Measurements from ENCODE around the gene SPRYD4.

DNA sequence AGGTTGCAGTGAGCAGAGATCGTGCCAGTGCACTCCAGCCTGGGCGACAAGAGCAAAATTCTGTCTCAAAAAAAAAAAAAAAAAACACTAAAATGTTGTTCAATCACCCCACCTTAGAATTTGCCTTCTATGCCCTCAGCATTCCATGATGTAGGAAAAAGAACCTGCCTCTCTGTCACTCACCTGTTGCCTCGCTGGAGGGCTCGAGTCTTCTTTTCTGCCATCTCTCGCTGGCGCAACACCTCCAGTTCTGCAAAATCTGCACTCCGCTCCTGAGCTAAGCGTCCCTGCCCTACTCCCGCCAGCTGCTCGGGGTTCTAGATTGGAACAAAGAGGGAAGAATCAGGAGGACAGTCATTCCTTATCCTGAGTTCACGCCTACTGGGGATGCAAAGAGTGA is 37.1 kb upstream of the SPRYD4 start:
- TF ChIP-seq CTCF (IDR thresholded peaks at IDR 0.05) (no peak), POLR2A (IDR thresholded peaks at IDR 0.05) (no peak)

Data from heart left ventricle (tissue), 13 donors.